GM18867 (cell line): Measurements from ENCODE around the gene SCFD1.
"Not testable (repeated sequence)": the region's sequence is repeated elsewhere in the genome, so short reads cannot be mapped to it uniquely, and the experiment has no call there.

Experiments
- ATAC-seq: cut with Tn5 transposase; IDR thresholded peaks from one replicate; pipeline ENCODE4 v1.9.1; 2021; ENCODE audit warnings: mild to moderate bottlenecking, moderate library complexity; ENCODE audit not compliant: unreplicated experiment

Gene SCFD1

DNA sequence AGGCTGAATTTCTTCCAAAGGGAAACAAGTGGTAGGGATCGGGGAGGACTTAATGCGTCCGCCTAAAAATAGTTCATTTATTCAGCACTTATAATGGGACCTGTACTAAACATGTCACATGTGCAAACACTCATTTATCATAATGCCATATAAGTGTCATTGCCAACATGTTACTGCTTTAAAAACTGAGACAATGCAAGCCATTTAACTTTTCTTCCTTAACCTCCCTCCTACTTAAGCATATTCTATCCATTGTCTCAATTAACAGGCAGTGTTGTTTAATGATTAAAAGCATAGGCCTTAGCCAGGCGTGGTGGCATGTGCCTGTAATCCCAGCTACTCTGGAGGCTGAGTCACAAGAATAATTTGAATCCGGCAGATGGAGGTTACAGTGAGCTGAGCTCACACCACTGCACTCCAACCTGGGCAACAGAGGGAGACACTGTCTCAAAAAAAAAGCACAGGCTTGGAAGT is 13.5 kb upstream of the SCFD1 start:
- ATAC-seq: no peak

GRCh38 chr14:30610787-30611343 is 11.3 kb upstream of the SCFD1 start:
- ATAC-seq: no peak

DNA sequence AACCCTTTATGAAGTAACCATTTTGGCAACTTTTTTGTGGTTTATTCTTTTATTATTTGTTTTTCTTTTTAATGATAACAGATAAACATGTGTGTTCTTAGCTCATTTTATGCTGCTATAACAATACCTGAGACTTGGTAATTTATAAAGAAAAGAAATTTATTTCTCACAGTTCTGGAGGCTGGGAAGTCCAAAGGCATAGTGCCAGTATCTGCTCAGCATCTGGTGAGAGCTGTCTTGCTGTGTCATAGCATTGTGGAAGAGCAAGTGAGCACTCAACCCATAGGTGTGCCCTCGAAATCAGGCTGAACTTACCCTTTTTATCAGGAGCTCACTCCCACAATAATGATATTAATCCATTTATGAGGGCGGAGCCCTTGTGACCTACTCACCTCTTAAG is 8.0 kb upstream of the SCFD1 start:
- ATAC-seq: no peak

- peak; percentile 54 for ATAC-seq
Measured at GRCh38 chr14:30620178-30620577, 1.9 kb upstream of the SCFD1 start.

DNA sequence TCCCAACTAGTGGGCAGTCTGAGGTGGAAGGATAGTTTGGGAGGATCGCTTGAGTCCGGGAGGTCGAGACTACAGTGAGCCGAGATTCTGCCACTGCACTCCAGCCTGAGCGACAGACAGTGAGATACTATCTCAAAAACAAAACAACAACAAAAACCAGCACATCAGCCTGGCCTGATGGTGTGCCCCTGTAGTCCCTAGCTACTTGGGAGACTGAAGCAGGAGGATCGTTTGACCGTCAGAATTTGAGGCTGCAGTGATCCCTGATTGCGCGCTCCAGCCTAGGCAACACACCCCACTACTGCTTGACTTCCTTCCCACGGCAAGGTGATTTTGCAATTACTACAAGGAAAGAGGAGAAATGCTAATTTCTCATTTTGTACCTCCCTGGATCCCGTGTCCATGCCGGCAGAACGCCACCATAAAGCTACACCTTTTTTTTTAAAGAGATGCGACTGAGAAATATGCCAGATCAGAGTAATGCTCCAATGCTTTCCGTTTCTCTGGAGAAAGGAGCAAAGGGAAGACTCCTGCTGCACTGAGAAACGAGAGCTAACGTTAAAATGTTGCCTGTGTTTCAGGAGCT is 672 bp upstream of the SCFD1 start:
- no peak for ATAC-seq

- ATAC-seq: no peak
Measured at GRCh38 chr14:30623412-30624131, 1.5 kb downstream of the SCFD1 start.

DNA sequence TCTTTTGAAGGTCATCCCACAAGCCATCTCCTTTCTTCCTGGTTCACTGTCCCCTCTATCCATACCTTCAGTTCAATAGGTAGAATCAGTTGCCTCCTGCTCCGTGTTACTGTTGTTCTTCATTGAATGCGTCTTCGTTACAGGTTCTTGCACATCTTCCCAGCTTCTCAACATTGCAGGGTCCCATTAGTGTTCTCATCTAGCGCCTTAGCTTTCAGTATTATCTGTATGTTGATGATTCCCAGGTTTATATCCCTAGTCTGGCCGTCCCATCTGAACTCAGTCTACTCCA is 2.0 kb downstream of the SCFD1 start:
- ATAC-seq: no peak

DNA sequence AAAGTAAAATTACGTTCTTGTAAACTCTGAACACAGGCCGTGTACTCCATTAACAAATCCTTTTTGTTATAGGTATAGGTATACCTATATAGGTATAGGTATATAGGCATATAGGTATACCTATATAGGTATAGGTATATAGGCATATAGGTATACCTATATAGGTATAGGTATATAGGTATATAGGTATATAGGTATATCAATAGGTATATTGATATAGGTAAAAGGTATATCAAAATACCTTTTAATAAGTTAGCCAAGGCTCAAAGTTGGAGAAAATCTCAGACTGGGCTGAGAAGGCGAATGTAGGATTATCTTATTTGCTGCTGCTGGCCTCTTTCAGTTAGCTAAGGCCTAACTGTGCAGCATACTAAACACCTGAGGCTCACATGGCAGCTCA is 3.4 kb downstream of the SCFD1 start:
- no peak for ATAC-seq

DNA sequence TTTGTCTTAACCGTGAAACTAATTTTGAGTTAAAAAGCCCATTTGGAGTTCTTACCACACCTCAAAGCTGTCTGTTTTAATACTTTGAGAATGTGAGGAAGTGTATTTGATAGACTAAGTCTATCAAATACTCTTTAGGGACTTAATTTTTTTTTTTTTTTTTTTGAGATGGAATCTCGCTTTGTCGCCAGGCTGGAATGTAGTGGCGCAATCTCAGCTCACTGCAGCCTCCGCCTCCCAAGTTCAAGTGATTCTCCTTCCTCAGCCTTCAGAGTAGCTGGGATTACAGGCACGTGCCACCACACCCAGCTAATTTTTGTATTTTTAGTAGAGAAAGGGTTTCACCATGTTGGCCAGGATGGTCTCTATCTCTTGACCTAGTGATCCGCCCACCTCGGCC is 7.3 kb downstream of the SCFD1 start:
- ATAC-seq: not testable (repeated sequence)

DNA sequence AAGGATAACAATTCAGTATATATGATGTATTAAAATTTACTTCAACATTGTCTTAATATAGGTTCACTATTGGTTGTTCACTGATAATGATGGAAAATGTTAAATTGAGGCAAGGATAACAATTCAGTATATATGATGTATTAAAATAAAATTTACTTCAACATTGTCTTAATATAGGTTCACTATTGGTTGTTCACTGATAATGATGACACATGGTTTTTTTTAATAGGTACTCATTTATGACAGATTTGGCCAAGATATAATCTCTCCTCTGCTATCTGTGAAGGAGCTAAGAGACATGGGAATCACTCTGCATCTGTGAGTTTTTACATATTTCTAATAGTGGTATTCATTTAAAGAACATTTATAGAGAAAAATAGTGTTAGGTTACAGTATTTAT is 8.1 kb downstream of the SCFD1 start:
- no peak for ATAC-seq

- no peak for ATAC-seq
Measured at GRCh38 chr14:30632730-30633129, 10.6 kb downstream of the SCFD1 start.

DNA sequence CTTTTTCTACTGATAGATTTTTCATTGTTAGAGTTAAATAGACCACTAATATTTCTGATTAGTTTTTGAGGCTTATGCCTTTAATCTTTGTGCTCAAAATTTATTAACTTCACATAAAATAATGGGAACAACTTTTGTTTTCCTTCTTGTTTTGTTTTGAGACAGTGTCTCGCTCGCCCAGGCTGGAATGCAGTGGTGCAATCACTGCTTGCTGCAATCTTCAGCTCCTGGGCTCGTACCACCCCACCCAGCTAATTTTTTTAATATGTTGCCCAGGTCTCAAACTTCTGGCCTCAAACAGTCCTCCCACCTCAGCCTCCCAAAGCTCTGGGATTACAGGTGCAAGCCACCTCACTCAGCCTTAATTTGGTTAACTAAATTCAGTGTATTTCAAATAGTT is 16.8 kb downstream of the SCFD1 start:
- no peak for ATAC-seq

DNA sequence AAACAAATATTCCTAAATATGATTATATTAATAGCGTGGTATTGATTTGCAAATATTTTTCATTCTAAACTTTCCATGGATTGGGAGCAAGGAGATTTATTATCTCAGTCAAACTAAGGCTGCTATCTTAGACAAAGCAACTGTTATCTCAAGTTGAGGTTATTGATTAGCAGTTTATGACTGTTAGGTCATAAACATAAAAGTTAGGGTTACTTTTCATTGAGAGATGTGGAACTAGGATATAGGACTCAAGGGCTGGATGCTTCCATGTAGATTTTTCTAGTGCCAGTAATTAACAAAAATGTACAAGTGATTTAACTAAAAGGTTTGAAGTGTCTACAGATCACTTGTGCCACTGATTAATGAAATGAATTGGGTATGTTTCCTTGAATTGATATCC is 19.1 kb downstream of the SCFD1 start:
- no peak for ATAC-seq

GRCh38 chr14:30644462-30644861 is 22.3 kb downstream of the SCFD1 start:
- not testable (repeated sequence) for ATAC-seq

DNA sequence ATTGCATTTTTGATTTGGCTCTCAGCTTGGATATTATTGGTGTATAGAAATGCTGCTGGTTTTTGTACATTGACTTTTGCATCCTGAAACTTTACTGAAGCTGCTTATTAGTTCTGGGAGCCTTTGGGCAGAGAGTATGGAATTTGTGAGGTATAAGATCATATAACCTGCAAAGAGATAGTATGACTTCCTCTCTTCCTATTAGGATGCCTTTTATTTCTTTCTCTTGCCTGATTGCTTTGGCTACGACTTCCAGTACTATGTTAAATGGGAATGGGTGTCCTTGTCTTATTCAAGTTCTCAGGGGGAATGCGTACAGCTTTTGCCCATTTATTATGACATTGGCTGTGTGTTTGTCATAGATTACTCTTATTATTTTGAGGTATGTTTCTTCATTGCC is 23.5 kb downstream of the SCFD1 start:
- no peak for ATAC-seq

- ATAC-seq: peak; percentile 55
Measured at GRCh38 chr14:30648471-30648870, 26.4 kb downstream of the SCFD1 start.

DNA sequence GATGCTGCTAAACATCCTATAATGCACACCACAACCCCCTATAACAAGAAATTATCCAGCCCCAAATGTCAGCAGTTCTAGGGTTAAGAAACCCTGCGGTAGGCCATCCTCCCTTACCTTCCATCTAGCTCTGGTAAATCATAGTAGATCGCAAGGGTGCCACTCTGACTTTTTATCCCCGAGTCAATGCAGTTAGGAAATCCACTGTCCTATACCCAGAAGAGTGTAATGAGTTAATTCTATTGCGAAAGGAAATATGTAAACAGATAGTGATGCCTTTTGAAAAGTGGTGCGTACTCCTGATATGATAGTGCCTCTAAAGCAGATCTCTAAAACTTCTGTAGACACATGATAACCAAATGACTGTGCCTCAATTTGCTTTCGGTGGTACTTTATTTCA is 29.8 kb downstream of the SCFD1 start:
- no peak for ATAC-seq

GRCh38 chr14:30655124-30655523 is 33.0 kb downstream of the SCFD1 start:
- ATAC-seq: no peak

DNA sequence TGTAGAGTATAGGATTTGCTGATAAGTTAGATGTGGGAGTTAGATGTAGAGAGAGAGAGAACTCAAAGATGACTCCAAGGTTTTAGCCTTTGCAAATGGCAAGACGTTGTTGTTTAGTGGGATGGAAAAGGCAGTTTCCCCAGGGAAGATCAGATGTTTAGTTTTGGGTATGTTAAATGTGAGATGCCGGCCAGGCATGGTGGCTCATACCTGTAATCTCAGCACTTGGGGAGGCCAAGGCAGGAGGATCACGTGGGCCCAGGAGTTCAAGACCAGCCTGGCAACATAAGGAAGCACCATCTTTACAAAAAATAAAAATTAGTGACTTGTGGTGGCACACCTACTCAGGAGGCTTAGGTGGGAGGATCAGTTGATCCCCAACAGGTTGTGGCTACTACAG is 33.5 kb downstream of the SCFD1 start:
- no peak for ATAC-seq

GRCh38 chr14:30656190-30656632 is 34.1 kb downstream of the SCFD1 start:
- no peak for ATAC-seq

GRCh38 chr14:30657050-30657449 is 34.9 kb downstream of the SCFD1 start:
- no peak for ATAC-seq

- ATAC-seq: no peak
Measured at GRCh38 chr14:30657606-30658163, 35.6 kb downstream of the SCFD1 start.
